NCI-H2171 treated with DMSO at 0.1 percent for 48 hours (cell line): ENCODE data around the gene NDUFS5.
"Not testable (repeated sequence)": the region's sequence is repeated elsewhere in the genome, so short reads cannot be mapped to it uniquely, and the experiment has no call there.

ENCODE experiments used
- DNase-seq: peaks from one replicate; lab custom pipeline; 2025; lab: John Stamatoyannopoulos, UW

The NDUFS5 gene

DNA sequence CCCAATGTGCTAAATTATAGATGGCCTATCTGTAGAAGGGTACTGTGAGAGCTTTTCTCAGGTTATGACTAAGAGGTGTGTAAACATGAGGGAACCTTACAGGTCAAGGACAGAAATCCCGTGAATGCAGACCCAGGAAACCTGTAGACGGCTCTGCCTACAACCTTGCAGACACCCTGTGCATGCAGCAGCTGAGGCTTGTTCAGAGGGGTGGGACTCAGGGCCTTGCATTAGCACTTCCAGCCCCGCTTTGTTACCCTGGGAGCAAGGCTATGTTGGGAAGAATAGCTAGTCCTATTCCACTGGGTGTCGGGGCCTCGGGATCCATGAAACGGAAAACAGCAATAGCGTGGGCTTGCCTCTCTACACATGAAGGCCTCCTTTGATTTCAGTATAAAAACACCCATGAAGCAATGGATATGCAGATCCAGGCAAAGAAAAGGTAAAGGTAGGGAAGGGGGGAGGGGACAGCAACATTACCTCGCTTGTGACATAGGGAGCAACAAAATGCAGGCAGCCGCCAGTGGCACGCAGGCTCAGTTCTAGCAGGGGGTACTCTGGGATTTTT is 9.5 kb upstream of the NDUFS5 start:
- no peak for DNase-seq

DNA sequence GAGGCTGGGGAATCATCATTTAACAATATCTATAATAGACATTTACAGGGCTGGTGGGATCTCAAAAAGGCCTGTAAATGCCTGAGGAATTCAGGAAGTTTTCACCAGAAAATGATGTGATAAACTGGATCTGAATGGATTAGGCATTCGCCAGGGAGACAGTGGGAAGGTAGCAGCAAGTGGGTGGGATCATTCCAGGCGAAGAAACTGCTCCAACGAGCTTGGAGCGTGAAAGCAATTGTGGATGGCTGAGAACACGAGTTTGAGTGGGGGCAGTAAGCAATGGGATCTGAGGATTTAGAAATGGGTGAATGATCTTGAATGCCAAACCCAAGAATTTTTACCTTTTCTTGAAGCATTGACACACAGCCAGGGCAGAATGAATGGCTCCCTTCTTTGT is 8.9 kb upstream of the NDUFS5 start:
- DNase-seq = no peak

DNA sequence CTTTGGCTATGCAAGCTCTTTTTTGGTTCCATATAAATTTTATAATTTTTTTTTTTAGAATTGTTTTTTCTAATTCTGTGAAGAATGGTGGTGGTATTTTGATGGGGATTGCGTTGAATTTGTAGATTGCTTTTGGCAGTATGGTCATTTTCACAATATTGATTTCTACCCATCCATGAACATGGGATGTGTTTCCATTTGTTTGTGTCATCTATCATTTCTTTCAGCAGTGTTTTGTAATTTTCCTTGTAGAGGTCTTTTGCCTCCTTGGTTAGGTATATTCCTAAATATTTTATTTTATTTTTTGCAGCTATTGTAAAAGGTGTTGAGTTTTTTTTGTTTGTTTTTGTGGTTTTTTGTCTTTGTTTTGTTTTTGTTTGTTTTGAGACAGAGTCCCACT is 5.7 kb upstream of the NDUFS5 start:
- DNase-seq = not testable (repeated sequence)

DNA sequence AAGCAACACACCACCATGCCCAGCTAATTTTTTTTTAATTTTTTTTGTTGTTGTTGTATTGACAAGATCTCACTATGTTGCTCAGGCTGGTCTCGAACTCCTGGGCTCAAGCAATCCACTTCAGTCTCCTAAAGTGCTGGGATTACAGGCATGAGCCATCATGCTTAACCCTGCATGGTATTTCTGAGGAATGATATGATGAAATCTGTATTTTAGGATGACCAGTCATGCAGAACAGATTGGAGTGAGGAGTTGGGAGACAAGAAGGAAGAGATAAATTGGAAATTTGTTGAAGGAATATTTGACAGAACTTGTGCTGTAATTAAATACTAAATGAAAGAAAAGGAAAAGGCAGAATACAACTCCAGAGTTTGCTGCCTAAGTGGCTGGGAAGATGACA is 4.7 kb upstream of the NDUFS5 start:
- no peak for DNase-seq

DNA sequence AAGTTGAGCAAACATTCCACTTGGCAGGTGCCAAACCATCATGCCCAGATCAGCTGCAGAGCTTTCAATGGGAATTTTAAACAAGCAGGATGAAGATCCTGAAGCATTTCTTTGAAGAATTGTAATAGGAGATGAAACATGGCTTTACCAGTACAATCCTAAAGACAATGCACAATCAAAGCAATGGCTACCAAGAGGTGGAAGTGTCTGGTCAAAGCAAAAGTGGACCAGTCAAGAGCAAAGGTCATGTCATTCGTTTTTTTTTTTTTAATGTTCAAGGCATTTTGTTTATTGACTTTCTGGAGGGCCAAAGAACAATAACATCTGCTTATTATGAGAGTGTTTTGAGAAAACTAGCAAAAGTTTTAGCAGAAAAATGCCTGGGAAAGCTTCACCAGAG is 3.0 kb upstream of the NDUFS5 start:
- DNase-seq = no peak

DNA sequence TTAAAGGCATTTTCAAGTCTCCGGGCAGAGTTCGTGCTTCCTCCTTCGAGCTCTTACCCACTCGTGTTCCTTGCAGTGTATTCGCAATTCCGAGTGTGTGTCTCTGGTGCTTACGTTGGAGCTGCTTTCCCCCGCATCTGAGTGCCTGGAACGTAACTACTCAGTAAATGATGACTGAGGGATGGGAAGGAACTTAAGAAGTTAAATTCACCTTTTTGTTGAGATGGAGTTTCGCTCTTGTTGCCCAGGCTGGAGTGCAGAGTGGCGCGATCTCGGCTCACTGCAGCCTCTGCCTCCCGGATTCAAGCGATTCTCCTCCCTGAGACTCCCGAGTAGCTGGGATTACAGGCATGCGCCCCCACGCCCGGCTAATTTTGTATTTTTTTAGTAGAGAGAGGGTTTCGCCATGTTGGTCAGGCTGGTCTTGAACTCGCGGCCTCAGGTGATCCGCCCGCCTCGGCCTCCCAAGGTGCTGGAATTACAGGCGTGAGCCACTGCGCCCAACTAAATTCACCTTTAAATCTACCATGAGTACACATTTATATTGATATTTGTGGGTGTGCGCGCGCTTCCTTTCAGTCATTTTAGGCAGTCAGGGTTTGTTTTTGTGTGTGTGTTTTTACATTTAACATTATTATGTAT is 837 bp downstream of the NDUFS5 start:
- no peak for DNase-seq

DNA sequence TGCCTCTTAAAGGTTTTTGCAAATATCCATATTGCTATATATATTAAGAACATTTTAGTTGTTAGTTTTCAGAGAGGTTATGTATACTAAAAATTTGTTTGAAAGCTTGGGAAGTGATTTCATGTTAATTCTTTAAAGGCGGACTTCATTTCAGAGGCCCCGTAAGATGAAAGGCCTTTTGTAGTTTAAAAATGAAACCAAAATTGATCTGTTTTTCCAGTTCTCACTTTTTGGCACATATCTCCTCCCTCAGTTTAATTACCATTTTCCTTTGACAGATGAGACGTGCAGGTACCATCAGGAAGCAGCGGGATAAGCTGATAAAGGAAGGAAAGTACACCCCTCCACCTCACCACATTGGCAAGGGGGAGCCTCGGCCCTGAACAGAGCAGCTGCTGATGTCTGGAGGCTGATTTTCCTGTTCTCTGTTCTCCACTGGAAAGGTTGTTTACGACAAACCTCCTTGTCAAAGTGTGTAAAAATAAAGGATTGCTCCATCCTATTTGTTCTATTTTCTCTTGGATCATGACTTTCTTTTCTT is 8.0 kb downstream of the NDUFS5 start:
- DNase-seq = no peak

DNA sequence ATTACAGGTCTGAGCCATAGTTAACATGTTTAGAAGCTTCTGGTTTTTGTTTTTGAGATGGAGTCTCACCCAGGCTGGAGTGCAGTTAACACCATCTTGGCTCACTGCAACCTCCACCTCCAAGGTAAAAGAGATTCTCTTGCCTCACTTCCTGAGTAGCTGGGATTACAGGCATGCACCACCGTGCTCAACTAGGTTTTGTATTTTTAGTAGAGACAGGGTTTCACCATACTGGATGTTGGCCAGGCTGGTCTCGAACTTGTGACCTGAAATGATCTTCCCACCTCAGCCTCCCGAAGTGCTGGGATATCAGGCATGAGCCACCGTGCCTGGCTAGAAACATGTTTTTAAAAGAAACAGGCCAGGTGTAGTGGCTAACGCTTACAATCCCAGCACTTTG is 10.5 kb downstream of the NDUFS5 start:
- no peak for DNase-seq

DNA sequence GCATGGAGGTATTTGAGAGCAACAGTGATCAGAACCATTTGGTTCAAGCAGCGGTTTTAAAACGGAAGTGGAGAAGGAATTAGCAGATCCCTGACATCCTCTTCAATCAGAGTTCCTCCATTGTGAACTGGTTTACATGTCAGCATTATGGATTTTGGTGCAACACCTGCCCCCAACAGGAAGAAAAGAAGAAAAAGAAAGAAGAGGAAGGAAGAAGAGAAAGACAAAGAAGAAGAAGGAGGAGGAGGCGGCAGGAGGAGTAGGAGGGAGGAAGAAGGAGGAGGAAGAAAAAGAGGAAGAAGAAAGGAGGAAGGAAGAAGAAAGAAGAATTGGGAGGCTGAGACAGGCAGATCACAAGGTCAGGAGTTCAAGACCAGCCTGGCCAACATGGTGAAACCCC is 17.4 kb downstream of the NDUFS5 start:
- DNase-seq = no peak

DNA sequence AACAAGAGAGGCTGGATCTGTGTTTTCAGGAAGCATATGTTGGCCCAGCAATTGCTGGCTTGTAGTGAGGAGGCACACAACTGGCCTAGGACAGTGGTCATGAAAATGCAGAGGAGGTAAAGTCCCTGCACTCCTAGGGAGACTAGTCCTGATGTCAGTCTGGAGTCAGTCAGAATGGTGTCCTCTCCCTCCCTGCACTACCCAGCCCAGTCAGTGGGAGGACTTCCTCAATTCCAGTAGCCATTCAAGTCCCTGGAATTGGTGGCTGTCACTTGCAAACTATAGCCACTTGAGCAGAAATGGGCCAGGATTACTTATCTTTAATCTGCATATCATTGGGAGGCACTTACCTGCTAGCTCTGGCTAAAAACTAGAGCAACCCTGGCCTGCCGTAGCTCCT is 18.6 kb downstream of the NDUFS5 start:
- DNase-seq = no peak

DNA sequence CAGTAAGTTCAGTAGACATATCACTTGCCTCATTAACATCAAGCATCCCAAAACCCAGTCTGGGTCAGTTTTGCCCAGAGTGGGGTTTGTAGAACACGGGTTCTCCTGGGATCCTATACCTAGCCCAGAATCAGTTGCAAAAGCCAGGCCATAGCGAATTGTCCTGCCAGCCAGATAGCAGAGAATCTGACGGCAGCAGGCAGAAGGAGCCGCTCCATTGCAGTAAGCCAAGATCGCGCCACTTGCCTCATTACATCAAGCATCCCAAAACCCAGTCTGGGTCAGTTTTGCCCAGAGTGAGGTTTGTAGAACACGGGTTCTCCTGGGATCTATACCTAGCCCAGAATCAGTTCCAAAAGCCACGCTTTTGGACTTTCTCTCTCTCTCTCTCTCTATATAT is 19.1 kb downstream of the NDUFS5 start:
- no peak for DNase-seq

DNA sequence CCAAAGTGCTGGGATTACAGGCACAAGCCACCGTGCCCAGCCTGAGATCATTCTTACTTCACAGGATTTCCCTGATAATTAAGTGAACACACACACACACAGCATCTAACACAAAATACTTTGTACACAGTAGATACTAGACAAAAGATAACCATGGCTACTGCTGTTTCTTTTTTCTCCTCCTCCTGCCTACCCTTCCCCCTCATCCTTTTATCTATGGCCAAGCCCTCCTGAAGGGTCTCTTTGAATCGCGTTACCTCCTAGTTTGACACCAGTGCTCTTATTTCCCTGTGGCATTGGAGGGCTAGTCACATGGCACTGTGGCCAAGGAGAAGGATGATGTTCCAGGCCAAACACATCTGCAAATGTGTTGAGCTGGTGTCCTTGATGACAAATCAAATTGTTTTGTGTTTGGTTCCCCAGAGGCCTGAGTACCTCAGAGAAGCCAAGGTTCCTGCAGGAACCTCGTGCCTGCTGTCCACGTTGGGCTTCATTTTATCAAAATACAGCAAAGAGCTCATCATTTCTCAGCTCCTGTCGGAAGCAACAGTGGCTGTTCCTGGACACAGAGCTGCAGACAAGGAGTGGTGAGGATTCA is 20.6 kb downstream of the NDUFS5 start:
- no peak for DNase-seq

DNA sequence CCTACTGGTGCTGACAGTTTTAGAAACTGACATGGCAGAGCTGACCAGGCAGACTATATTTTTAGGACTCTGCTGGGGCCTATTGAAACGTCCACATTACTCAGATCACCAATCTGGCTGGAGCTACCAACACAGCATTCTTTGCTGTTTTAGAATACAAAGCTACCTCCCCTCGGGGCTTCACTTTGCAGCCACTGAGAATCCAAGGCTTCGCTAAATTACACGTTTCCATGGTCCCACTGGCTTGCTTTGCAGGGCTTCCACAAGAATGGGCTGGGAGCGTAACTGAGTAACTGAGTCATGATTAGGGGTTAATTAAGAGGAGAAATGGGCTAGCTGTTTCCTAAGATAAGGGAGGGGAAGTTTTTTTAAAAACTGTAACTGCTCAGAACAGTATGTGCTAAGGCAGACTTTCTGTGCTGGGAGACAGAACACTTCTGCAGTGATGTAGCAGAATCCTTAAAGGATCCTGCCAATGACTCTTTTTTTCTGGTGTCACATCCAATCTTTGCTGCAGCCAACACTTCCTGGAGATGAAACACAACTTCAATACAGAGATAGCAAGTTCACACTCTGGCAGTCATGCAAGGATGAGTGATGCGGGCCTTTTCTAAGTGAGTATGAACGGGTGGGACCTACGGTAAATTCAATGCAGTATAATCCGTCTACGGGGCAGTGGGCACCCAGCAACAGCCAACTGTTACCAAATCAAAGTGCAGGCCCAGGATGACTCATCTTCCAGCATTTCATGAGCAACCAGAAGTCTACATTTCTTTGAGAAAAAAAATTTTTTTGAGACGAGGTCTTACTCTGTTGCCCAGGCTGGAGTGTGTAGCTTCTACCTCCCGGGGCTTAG is 21.5 kb downstream of the NDUFS5 start:
- no peak for DNase-seq

DNA sequence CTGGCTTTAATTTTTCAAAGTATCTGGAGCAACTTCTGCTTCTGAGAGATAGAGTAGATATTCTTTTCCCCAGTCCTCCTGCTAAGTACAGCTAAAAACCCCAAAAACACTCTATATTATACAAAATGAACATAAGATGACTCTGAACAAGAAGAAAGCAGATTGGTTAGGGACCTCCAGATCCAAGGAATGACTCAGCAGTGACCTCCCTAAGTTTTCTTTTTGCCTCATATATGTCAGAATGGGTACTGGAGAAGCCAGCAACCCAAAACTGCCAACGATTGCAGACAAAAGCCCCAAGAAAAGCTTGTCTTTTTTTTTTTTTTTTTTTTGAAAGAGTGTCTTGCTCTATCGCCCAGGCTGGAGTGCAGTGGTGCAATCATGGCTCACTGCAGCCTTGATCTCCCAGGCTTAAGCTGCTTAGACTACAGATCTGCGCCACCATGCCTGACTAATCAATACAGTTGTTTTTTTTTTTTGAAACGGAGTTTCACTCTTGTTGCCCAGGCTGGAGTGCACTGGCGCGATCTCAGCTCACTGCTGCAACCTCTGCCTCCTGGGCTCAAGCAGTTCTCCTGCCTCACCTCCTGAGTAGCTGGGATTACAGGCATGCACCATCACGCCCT is 22.7 kb downstream of the NDUFS5 start:
- DNase-seq = no peak

DNA sequence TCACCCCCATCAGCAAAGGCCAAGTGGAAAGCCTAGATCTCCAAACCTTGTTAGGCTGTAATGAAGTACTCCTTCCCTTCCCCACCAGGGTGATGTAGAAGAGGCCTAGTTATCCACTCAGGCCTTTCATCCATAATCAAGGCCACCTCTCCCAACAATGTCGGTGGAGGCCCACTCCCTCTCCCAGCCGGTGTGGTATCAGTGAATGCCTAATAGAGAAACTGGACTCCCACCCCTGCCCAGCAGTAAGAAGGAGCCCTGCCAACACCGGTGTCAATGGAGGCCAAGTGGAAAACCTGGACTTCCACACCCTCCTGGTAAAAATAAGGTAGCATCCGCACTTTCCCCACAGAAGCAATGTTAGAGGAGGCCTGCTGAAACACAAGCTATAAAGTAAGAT is 23.9 kb downstream of the NDUFS5 start:
- no peak for DNase-seq

DNA sequence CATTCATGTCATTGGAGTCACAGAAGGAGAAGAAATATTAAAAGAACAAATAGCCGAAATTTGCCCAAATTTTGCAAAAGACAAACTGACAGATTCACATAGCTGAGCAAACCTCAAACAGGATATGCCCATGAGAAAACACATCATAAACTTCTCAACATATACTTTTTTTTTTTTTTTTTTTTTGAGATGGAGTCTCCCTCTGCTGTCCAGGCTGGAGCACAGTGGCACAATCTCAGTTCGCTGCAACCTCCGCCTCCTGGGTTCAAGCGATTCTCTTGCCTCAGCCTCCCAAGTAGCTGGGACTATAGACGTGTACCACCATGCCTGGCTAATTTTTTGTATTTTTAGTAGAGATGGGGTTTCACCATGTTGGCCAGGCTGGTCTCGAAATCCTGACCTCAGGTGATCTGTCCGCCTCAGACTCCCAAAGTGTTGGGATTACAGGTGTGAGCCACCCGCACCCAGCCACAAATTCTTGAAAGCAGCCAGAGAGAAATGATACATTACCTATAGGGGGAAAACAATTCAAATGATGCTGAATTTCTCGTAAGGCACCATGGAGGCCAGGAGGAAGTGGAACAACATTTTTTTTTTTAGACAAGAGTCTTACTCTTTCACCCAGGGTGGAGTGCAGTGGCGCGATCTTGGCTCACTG is 25.2 kb downstream of the NDUFS5 start:
- DNase-seq = not testable (repeated sequence)

DNA sequence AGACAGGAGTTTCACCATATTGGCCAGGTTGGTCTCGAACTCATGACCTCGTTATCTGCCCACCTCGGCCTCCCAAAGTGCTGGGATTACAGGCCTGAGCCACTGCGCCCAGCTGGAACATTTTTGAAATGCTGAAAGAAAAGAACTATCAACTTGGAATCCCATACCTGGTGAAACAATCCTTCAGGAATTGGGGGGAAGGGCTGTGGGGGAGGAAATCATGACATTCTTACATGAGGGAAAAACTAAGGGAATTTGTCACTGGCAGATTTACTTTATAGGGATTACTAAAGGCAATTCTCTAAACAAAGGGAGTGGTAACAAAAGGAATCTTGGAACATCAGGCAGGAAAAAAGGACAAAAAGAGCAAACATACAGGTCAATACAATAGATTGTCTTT is 25.8 kb downstream of the NDUFS5 start:
- DNase-seq = no peak

DNA sequence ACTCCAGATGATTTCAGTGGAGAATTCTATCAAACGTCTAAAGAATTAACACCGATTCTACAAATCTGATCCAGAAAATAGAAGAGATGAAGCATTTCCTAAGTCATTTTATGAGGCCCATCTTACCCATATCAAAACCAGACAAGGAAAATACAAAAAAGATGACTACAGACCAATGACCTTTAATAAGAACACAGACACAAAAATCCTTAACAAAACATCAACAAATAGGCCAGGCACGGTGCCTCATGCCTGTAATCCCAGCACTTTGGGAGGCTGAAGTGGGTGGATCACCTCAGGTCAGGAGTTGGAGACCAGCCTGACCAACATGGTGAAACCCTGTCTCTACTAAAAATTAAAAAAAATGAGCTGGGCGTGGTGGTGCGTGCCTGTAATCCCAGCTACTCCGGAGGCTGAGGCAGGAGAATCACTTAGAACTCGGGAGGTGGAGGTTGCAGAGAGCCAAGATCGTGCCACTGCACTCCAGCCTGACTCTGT is 29.1 kb downstream of the NDUFS5 start:
- not testable (repeated sequence) for DNase-seq

DNA sequence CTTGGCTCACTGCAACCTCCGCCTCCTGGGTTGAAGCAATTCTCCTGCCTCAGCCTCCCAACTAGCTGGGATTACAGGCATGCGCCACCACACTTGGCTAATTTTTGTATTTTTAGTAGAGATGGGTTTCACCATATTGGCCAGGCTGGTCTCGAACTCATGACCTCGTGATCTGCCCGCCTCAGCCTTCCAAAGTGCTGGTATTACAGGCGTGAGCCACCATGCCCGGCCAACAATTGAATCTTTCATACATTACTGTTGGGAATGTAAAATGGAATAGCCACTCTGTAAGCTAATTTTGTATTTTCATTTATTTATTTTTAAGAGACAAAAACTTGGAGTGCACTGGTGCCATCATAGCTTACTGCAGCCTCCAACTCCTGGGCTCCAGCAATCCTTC is 35.4 kb downstream of the NDUFS5 start:
- not testable (repeated sequence) for DNase-seq

DNA sequence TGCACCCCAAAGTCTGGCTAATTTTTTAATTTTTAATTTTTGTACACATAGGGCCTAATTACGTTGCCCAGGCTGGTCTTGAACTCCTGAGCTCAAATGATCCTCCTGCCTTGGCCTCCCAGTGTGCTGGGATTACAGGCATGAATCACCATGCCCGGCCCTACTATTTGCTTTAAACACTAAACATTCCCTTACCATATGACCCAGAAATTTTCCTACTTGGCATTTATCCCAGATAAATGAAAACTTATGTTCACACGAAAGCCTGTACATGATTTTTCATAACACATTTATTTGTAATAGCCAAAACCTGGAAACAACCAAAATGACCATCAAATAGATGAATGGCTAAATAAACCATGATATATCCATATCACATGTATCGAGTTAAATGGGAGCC is 35.8 kb downstream of the NDUFS5 start:
- no peak for DNase-seq

DNA sequence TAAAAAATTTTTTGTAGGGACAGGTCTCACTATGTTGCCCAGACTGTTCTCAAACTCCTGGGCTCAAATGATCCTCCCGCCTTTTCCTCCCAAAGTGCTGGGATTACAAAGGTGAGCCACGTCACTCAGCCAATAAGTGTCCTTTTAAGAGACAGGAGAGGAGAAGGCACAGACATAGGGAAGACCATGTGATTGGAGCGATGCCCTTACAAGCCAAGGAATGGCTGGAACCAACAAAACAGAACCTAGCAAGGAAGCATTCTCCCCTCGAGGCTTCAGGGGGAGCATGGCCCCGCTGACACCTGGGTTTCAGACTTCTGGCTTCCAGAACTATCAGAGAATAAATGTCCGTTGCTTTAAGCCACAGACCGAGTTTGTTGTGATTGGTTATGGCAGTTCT is 37.0 kb downstream of the NDUFS5 start:
- DNase-seq = no peak

DNA sequence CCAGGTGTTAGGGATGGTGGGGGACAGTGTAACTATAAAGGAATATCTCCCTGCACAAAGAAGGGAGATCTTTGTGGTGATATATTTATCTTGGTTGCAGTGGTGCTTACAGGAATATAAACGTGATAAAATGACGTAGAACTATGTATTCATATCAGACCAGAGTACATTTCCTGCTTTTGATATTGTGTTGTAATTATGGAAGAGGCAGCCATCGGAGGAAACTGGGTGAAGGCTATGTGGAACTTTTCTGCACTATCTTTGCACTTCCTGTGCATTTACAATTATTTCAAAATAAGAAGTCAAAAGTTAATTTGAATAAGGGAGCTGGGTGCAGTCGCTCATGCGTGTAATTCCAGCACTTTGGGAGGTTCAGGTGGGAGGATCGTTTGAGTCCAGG is 37.6 kb downstream of the NDUFS5 start:
- DNase-seq = no peak
